ENCODE data around the gene CIZ1.
A peak's percentile ranks its signal among the peaks of the same experiment; 100 is the strongest.

CIZ1 gene

DNA sequence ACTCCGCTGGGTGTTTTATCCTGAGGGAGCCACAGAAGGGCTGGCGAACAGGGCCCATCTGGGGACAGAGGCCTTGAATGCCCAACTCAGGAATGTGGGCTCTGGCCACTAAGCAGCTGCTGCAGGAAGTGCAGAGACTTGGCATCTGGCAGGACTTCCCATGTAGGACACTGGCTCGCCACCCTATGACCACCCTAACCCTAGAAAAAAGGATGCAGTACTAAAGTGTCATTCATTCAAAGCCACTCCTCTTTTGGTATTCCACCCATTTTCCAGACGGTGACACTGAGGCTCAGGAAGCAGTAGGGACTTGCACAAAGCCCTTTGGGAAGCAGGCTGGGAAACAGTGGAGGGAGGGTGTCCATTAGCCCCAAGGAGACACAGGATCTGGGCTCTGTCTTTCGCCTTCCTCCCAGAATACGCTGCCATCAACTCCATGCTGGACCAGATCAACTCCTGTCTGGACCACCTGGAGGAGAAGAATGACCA lies 28.3 kb downstream of the CIZ1 start:
- no peak for DNase-seq

DNA sequence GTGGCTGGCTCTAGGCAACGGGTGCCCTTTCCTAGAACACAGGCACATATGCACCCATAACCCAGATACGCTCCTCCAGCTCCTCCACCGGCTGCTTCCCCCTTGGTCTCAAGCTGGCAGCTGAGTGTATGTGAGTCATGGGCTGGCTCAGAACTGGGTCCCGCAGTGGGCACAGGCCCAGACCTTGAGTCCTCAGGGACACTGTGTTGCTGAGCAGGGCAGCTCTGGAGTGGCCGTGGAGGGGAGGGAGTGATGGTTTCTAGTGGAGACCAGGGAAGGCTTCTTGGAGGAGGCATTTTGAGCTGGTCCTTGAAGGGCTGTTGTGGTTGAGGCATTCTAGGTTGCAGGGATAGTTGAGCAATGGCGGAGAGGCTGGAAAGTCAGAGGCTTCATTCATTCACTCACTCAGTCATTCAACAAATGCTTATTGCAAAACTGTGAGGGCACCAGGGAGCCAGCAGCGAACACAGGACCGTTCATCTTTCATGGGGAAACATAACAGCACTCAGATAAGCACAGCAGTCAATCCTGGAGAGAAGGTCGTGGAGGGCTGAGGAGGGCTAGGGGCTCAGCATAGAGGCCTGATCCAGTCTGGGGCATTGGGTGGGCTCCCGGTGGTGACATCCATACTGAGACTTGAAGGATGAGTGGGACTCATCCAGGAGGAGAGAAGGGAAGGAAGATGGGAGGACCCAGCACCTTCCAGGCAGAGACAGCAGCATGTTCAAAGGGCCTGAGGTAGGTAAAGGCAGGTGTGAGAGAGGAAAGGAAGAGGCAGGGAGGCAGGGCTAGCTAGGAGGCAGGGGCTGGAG lies 29.0 kb downstream of the CIZ1 start:
- peak; percentile 18 for DNase-seq

DNA sequence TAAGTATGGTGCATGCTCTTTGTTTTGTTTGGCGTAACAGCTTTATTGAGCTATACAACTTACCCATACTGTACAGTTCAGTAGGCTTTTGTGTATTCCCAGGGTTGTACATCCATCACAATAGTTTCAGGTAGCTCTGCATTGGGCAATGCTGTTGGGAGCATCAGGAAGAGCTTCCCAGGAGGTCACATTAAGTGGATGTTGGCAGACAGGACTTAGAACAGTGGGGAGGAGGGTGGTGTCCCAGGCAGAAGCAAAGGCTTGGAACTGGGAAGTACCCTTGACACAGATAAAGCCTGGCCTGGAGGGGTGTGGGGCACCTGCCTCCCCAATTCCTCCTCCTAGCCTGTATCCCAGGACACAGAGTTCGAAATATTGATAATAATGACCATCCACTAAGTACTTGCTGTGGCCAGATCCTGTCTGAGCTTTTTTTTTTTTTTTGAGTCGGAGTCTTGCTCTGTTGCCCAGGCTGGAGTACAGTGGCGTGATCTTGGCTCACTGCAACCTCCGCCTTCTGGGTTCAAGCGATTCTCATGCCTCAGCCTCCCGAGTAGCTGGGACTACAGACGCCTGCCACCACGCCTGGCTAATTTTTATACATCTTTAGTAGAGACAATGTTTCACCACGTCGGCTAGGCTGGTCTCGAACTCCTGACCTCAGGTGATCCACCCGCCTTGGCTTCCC lies 30.0 kb downstream of the CIZ1 start:
- no peak for DNase-seq

DNA sequence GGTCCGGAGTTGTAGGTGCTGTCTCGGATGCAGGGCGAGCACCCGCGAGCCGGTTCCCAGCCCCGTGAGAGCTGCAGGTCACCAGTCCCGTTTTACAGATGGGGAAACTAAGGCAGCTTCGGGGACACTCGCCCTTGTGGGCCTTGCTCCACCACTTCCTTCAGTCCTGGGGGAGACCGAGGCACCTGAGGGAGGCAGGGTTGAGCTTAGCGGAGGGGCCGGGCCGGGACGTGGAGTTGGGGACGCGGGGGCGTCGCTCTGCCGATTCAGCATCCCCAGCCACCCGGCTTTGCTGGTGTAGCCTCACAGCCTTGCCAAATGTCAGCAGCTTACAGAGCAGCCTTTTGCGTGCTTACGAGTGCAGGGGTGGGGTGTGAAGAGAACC lies 30.8 kb downstream of the CIZ1 start:
- peak; percentile 20 for DNase-seq

DNA sequence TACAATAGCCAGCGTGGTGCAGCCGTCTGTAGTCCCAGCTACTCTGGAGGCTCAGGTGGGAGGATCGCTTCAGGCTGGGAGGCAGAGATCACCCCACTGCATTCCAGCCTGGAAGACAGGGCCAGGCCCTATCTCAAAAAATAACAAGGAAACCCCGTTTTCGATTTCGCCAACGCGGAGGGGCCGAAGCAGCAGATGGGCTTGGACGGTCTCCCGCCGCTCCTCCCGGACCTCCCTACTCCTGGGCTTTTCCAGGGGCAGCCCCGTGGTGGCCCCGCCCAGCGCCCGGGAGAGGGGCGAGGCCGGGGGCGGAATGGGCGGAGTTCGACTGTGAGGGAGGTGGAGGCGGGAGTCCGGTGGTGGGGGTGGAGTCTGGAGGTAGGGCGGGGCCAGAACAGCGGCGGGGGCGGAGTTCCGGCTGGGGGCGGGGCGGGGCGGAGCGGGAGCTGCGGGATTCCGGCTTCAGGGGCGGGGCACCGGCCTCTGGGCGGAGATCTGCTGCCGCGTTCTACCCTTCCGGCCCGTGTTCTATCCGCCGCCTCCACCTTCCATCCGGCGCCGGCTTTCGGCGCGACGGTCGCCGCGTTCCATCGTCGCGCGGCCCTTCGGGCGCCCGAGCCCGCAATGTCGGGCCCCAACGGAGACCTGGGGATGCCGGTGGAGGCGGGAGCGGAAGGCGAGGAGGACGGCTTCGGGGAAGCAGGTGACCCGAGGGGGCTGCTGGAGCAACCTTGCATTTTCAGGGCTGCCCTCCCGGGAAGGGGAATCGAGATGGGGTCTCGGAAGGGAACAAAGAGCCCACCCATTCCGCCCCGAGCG lies 31.4 kb downstream of the CIZ1 start, which contains the start of gene BBLN:
BBLN (plus strand) TSS at position 482 of the 819 bp plus-strand sequence; CDS start at position 625, 143 bp downstream.
- peak; percentile 91 for DNase-seq

DNA sequence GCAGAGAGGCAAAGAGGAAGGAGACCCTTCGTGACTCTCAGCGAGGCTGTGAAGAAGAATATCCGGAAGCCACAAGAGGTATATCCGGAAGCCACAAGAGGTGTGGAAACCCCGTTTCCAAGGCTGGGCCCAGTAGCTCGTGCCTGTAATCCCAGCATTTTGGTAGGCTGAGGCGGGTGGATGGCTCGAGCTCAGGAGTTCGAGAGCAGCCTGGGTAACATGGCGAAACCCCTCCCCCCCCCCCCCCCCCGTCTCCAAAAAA lies 31.9 kb downstream of the CIZ1 start:
- DNase-seq: no peak

DNA sequence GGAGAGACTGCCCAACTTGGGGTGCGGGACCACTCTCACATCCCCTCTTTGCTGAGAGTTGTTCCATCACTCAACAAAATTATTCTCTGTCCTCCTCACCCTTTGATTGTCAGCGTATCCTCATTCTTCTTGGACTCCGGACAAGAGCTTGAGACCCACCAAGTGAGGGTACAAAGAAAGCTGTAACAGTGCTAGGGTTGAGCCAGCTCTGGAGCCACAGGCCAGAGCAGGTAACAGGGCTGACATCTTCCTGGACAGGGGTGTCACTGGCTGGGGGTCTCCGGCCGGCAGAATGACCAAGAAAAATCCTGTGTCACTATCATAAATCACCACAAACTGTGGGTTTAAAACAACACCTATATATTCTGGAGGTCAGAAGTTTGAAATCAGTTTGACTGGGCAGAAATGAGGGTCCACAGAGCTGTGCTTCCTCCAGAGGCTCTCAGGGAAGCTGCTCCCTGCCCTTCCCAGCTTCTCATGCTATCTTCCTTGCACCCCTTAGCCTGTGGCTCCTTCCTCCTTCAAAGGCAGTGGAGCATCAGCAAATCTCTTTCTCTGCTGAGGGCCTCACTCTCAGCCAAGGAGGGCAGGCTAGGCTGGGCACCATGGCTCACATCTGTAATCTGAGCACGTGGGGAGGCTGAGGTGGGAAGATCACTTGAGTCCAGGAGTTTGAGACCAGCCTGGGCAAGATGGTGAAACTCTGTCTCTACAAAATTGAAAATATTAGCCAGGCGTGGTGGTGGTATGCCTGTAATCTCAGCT lies 35.5 kb downstream of the CIZ1 start:
- DNase-seq: no peak

DNA sequence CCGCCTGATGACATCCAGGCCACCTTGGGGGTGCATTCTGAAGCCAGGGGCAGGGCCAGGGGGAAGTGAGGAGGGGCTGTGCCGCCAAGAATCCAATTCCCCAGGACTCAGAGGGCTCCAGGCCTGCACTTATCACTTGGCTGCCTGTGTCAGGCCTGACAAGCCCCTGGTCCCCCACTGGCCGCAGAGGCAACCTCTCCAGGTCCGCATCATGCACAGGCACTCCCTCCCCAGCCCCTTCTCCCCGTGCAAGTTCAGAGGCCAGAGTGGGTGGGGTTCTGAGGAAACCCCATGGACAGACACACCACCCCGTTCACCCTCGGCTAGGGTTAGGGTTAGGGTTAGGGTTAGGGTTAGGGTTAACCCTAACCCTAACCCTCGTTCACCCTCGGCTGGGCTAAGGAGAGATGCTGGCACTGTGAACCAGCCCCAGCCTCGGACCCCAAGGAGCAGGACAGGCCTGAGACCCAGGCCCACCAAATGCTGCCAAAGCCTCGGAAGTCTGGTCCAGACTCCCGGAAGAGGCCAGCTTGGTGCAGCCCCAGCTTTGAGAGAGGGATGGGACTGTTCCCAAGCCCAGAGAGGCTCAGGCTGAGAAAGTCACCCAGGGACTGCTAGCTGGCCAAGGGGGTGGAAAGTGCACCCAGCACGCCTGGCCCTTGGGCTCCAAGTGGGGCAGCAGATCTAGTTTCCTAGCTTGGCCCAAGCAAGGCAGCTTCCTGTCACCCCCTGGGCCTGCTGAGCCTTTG lies 37.3 kb downstream of the CIZ1 start:
- no peak for DNase-seq

DNA sequence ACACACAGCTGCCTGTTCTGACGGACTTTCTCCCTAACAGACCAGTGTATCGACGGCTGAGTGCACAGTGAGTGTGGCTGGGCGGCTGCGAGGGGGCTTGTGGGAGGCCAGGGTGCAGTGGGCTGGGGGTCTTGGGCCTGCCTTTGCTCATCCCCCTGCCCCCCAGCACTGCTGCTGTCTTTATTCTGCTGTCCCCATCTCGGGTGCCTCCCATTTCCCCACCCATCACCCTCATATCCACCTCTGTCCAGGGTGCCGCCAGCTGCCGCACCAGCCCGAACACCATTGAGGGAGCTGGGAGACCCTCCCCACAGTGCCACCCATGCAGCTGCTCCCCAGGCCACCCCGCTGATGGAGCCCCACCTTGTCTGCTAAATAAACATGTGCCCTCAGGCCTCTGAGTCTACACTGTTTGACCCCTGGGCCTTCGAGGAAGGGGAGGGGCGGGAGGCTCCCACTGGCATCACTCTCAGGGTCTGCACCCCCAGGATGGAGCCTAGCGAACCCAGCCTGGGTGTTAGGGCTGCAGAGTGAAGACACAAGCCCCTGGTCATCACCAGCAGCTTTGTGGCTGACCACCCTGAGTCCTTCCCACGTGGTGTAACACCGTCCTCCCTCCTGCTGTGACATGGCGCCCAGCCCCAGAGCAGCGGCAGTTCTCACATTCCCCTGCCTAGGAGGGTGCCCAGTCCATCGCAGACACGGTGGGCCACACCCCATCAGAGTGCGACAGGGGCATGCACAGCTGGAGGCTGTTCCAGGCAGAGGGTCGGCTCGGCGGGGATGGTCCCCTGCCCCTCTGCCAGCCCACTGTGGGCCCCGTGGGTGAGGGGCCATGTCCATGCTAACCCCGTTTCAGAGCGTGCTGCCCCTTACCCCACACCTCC lies 38.1 kb downstream of the CIZ1 start:
- DNase-seq: no peak

DNA sequence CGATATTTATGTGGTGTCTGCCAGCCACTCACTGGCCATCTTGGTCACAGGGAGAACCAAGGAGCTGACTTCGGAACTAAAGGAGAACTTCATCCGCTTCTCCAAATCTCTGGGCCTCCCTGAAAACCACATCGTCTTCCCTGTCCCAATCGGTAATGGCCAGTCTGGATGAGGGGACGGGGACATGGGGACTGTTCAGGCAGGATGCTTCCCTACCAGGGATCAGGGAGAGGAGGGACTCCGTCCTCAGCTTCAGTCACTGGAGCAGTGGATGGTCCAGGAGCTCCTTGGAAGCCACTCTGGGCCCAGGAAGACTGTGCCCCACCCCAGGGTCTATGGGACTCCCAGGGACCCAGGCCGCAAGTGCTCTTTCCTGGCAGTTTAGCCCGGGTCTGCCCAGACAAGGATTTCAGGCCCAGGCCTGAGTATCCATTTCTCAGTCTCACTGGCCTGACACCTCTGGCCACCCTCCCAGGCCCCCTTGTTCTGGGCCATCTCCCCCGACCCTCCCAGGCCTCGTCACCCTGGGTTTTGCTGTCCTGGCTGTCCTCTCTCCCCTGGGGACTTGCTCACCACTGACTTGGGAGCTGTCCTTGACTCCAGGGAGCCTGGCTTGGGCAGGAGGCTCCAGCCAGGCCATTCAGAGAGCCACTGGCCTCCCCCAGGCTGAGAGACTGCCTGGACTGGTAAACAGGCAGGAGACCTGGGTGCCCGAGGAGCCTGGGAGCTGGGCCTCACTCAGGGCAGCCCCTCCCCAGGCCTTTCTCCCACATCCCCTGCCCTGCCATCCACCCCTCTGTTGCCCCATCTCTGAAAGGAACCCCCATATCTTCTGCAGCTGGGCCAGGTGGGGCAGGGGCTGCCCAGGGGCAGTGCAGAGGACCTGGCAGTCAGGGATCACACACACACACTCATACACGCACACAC lies 39.0 kb downstream of the CIZ1 start:
- no peak for DNase-seq

DNA sequence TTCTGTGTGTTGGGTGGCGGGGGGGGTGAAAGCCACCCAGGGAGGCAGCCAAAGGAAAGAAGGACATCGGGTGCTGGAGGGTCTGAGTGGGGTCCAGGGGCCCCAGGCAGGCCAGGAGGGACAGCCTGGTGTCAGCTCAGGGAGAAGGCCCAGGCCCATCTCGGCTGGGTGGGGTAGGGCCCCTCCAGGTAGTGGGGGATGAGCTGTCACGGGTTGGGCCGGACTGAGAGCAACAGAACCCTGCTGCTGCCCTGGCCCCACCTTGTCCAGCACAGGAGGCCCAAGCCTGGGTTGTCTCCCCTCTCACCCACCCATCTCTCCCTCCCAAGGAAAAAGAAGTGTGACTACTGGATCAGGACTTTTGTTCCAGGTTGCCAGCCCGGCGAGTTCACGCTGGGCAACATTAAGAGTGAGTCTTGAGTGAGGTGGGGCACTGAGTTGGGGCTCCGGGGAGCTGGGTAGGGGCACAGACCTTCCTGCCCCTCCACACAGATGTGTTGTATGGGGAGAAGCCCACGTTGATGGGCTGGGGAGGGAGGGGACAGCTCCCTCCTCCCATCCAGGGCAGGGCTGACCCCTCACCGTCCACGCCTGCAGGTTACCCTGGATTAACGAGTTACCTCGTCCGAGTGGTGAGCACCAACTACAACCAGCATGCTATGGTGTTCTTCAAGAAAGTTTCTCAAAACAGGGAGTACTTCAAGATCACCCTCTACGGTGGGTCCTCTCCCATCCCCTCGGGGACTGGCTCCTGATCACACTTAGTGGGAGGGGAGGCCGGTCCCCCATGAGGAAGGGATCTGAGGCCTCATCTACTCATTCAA lies 39.9 kb downstream of the CIZ1 start:
- DNase-seq: no peak

DNA sequence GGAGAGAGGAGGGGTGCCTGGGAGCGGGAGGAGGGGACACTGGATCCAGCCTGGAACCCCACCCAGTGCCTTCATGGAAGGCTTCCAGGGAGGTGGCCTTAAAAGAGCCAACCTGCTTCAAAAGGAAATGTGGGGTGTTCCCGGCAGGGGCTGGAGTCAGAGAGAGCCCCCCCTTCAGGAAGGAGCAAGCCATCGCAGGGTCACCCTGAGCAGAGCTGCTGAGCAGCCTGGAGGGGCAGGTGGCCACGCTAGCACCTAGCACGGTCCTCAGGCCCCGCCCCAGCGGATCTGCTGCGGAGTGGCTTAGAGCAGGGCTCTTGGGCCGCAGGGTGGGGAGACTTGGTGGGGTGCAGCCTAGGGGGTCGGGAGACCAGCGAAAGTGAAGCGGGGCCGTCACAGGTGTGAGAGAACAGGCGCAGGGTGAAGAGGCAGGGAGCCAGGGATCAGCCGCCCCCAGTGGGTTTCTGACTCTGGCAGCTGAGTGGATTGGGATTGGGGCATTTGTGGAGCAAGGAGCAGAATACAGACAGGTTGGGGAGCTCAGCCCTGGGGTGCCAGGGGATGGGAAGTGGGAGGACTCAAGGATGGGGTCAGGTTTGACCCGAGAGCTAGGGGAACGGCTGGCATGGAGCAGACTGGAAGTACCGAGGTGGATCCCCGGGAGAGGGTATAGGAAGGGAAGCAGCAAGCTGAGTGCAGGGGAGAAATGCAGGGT lies 40.6 kb downstream of the CIZ1 start:
- DNase-seq: no peak

DNA sequence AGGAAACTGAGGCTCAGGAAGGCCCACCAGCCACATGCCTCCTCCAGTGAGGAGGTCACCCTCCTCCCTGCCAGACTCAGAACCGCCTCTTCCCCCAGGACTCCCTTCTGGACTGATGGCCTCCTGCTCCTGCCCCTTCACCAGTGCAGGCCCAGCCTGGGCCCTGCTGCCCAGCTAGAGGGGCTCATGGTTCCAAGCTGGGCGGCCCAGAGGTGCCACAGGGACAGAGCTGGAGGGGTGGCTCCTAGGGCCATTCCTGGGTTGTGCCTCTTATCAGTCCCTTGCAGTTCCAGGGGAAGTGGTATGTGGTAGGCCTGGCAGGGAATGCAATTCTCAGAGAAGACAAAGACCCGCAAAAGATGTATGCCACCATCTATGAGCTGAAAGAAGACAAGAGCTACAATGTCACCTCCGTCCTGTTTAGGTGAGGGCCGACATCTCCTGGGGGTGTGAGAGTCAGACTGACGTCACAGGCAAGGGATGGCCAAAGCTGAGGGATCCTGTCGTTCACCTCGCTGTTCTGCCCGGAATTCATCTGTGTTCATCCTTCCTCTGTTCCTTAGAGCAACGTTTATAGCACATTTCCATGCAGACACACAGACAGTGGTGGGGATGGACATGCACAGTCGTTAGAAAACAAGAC lies 41.3 kb downstream of the CIZ1 start:
- no peak for DNase-seq

DNA sequence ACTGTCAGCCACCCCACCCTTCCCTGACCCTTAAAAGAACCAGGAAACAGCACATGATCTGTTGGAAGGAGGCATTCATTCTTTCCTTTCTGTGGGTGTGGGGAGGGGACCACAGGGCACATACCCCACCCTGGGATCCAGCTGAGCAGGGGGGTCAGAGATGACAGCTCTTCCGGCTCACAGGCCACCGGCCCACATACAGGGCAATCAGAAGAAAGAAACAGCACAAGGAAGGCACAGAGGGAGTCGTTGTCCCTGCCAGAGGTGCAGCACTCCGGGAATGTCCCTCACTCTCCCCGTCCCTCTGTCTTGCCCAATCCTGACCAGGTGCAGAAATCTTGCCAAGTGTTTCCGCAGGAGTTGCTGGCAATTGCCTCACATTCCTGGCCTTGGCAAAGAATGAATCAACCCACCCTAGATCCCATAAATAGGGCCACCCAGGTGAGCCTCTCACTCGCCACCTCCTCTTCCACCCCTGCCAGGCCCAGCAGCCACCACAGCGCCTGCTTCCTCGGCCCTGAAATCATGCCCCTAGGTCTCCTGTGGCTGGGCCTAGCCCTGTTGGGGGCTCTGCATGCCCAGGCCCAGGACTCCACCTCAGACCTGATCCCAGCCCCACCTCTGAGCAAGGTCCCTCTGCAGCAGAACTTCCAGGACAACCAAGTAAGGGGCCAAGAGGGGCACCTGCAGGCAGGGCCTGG lies 42.2 kb downstream of the CIZ1 start, which contains the start of gene LCN2:
LCN2 (plus strand) TSS at position 453 of the 701 bp plus-strand sequence; CDS start at position 526, 73 bp downstream.
- DNase-seq: no peak

DNA sequence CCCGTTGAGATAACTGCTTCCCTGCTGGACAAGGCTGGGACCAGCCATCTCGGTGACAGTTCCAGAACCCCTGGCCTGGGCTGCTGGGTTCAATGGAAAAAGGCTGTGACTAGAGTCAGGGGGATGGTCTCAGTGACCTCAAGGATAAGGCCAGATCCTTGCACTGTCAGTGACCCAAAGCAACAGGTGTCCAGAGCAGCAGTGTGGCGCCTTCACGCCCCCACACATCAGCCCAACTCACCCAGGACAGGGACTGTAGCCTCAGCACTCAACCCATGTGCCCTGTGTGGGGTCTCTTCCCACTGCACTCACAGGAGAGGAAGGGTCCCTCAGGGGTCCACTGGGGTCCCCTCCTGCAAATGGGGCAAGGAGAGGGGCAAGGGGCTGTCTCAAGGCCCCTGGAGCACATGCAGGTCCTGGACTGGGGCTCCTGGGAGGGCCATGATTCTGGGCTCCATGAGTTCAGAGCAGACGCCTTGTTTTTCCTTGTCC lies 42.8 kb downstream of the CIZ1 start:
- no peak for DNase-seq

DNA sequence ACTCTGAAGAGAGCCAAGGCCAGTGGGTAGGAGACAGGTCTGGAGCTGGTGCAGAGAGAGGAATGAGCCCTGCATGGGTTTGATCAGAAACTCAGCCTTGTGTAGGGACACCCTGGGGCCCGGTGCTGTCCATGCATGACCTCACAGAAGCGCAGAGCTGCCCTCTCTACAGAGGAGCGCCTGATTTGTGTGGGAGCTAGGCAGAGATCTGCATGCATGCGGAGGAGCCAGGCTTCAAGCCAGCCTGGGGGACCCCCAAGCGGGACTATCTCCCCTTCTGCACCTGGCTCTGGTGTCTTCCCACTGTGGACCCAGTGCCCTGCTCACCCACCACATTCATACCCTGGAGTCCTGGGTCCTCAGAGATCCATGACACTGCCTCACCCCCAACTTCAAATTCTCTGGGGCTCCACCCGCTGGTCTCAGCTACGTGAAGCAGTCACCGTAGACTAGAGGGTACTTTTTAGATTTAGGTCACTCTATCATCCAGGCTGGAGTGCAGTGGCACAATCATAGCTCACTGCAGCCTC lies 44.7 kb downstream of the CIZ1 start:
- no peak for DNase-seq

Data from fibroblast of skin of back (primary cell).